ENCODE results near the gene RPS15. TPM values are rescaled to one million over a fixed set of nuclear protein-coding genes. Genes with fewer than 3 reads are reported as not detected.
A peak's percentile ranks its signal among the peaks of the same experiment; 100 is the strongest.

RPS15 gene
- total RNA-seq, result 1,000 to 10,000 TPM in 1 of 2 donors, 100 to 1,000 TPM in 1; 574 to 1,157 TPM
- 1,000 to 10,000 TPM; 2,710 to 2,993 TPM for polyA plus RNA-seq
- long read RNA-seq, donor 1, transcript RPS15-201 (4 exons, 534 nt), result minor isoform, 27 of 849 reads
- long read RNA-seq, donor 1, transcript RPS15-209 (4 exons, 510 nt), result major isoform, 667 of 849 reads
- long read RNA-seq, donor 1, transcript RPS15-210 (3 exons, 873 nt), result minor isoform, 54 of 849 reads
- long read RNA-seq, donor 1, transcript RPS15-203 (3 exons, 570 nt), result minor isoform, 31 of 849 reads
- long read RNA-seq, donor 1, partial matches to known transcripts, result 35 of 849 reads
- long read RNA-seq, donor 1, other reads (novel, unspliced or antisense), result 30 of 849 reads
- long read RNA-seq, donor 2, transcript RPS15-210 (3 exons, 873 nt), result minor isoform, 26 of 415 reads
- long read RNA-seq, donor 2, transcript RPS15-203 (3 exons, 570 nt), result minor isoform, 18 of 415 reads
- long read RNA-seq, donor 2, transcript RPS15-209 (4 exons, 510 nt), result major isoform, 349 of 415 reads
- long read RNA-seq, donor 2, transcript RPS15-201 (4 exons, 534 nt), result minor isoform, 6 of 415 reads
- long read RNA-seq, donor 2, partial matches to known transcripts, result 7 of 415 reads
- long read RNA-seq, donor 2, other reads (novel, unspliced or antisense), result 5 of 415 reads
- long read RNA-seq, donor 3, transcript RPS15-201 (4 exons, 534 nt), result minor isoform, 25 of 564 reads
- long read RNA-seq, donor 3, transcript RPS15-209 (4 exons, 510 nt), result major isoform, 442 of 564 reads
- long read RNA-seq, donor 3, transcript RPS15-210 (3 exons, 873 nt), result minor isoform, 34 of 564 reads
- long read RNA-seq, donor 3, transcript RPS15-202 (4 exons, 467 nt), result minor isoform, 7 of 564 reads
- long read RNA-seq, donor 3, partial matches to known transcripts, result 12 of 564 reads
- long read RNA-seq, donor 3, other reads (novel, unspliced or antisense), result 39 of 564 reads
- long read RNA-seq, donor 4, transcript RPS15-203 (3 exons, 570 nt), result minor isoform, 16 of 523 reads
- long read RNA-seq, donor 4, transcript RPS15-210 (3 exons, 873 nt), result minor isoform, 40 of 523 reads
- long read RNA-seq, donor 4, transcript RPS15-201 (4 exons, 534 nt), result minor isoform, 18 of 523 reads
- long read RNA-seq, donor 4, transcript RPS15-209 (4 exons, 510 nt), result major isoform, 388 of 523 reads
- long read RNA-seq, donor 4, partial matches to known transcripts, result 31 of 523 reads
- long read RNA-seq, donor 4, other reads (novel, unspliced or antisense), result 27 of 523 reads
- long read RNA-seq, donor 5, transcript RPS15-209 (4 exons, 510 nt), result major isoform, 877 of 1,154 reads
- long read RNA-seq, donor 5, transcript RPS15-201 (4 exons, 534 nt), result minor isoform, 39 of 1,154 reads
- long read RNA-seq, donor 5, transcript RPS15-203 (3 exons, 570 nt), result minor isoform, 39 of 1,154 reads
- long read RNA-seq, donor 5, transcript RPS15-210 (3 exons, 873 nt), result minor isoform, 74 of 1,154 reads
- long read RNA-seq, donor 5, partial matches to known transcripts, result 43 of 1,154 reads
- long read RNA-seq, donor 5, other reads (novel, unspliced or antisense), result 72 of 1,154 reads

DNA sequence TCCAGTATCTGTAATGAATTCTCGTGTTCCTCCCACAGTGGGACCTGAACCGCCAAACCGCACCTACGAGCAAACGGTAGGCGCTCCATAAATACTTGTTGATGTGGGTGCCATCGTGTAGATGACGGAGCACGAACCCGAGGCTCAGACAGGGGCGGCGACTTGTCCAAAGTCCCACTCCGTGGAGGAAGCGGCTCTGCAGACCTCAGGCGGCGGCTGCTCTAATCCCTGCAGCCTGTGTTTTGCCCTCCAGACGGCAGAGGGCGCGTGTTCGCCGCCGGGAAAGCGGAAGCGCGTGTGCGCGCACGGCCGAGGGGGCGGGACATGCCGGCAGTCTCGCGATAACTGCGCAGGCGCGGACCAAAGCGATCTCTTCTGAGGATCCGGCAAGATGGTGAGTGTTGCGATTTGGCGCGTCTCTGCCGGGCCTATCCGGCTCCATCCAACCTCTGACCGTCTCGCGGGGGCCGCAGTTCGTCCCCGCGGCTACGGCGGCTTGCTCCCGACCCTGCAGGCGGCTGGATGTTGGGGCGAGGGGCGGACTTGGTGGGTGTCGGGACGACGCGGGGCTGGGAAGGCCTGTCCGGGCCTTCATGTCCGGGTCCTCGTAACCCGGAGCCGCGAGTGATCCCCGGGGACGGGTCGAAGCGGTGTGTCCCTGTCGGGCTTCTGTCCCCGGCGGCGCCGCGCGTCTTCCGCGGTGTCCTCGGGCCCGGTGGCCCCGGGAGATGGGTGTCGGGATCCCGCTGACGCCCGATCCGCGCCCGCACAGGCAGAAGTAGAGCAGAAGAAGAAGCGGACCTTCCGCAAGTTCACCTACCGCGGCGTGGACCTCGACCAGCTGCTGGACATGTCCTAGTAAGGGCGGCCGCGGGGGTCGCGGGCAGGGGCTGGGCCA lies at the start of gene RPS15:
Gene RPS15, plus strand, starts transcription at position 362 of the 898 bp plus-strand sequence. Its CDS starts 30 bp downstream, at position 392.
- 1 to 2% methylated on average over 91 to 100 of the region's 100 CpGs for WGBS, 2 donors
- peak; percentile 96 to 98 (median 97) for DNase-seq
- Histone ChIP-seq H3K36me3 (ENCODE audit: control insufficient read depth in 4 of 4, insufficient read depth in 4 of 4, low read length in 4 of 4) (peaks cover 19 to 54% (median 33%) of the 10 kb centered on the region in 4 donors), H3K9ac (ENCODE audit: insufficient read depth in 1 of 2, low read length in 2 of 2) (peak within 1 kb of the TSS; percentile 77 to 95), H3K4me3 (peak within 1 kb of the TSS; percentile 98), H3K27ac (ENCODE audit: low read depth in 1 of 2, low read length in 1 of 2) (peak within 1 kb of the TSS; percentile 73 to 96), H3K27me3 (ENCODE audit: control insufficient read depth in 3 of 3, insufficient read depth in 3 of 3, low read length in 2 of 3) (no peaks in the 10 kb centered on the region), H3K4me1 (ENCODE audit: control insufficient read depth in 5 of 5, insufficient read depth in 5 of 5, low read length in 5 of 5) (peaks cover 0 to 17% (median 3%) of the 10 kb centered on the region in 5 donors), H3K9me3 (ENCODE audit: control insufficient read depth in 4 of 4, insufficient read depth in 3 of 4, low read length in 3 of 4) (no peaks in the 10 kb centered on the region)
- TF ChIP-seq, protein P1, sequence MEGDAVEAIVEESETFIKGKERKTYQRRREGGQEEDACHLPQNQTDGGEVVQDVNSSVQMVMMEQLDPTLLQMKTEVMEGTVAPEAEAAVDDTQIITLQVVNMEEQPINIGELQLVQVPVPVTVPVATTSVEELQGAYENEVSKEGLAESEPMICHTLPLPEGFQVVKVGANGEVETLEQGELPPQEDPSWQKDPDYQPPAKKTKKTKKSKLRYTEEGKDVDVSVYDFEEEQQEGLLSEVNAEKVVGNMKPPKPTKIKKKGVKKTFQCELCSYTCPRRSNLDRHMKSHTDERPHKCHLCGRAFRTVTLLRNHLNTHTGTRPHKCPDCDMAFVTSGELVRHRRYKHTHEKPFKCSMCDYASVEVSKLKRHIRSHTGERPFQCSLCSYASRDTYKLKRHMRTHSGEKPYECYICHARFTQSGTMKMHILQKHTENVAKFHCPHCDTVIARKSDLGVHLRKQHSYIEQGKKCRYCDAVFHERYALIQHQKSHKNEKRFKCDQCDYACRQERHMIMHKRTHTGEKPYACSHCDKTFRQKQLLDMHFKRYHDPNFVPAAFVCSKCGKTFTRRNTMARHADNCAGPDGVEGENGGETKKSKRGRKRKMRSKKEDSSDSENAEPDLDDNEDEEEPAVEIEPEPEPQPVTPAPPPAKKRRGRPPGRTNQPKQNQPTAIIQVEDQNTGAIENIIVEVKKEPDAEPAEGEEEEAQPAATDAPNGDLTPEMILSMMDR (IDR thresholded peaks at IDR 0.05; ENCODE audit: control extremely low read depth, extremely low read depth), result peak; percentile 88
- ATAC-seq (ENCODE audit: insufficient read depth, low FRiP score), result peak; percentile 93

DNA sequence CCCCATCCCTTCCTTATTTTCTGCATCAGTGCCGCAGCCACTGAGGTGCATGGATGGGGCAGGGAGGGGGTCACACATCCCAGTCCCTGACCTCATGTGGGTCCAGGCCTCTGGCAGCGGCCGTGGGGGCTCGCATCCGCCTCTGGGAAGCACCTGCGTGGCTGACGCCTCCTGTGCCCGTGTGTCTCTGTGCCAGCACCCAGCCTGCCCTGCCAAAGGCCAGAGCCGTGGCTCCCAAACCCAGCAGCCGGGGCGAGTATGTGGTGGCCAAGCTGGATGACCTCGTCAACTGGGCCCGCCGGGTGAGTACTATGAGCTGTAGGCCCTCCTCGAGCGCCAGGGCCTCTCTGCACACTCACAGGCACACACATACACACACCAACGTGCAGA lies 49.6 kb upstream of the RPS15 start:
- peaks cover 0 to 11% (median 0%) of the 10 kb centered on the region in 5 donors for H3K4me1 ChIP-seq (ENCODE audit: control insufficient read depth in 5 of 5, insufficient read depth in 5 of 5, low read length in 5 of 5)
- H3K27ac ChIP-seq (ENCODE audit: low read depth in 1 of 2, low read length in 1 of 2), result no peak overlapping the region
- WGBS, 2 donors, result 94 to 96% methylated on average over 17 of the region's 17 CpGs
- peaks cover 0 to 4% (median 0%) of the 10 kb centered on the region in 4 donors for H3K9me3 ChIP-seq (ENCODE audit: control insufficient read depth in 4 of 4, insufficient read depth in 3 of 4, low read length in 3 of 4)
- H3K9ac ChIP-seq (ENCODE audit: insufficient read depth in 1 of 2, low read length in 2 of 2), result no peak overlapping the region
- no peak for DNase-seq
- no peak for ATAC-seq (ENCODE audit: insufficient read depth, low FRiP score)
- TF ChIP-seq, protein P1 (IDR thresholded peaks at IDR 0.05; ENCODE audit: control extremely low read depth, extremely low read depth), result no peak
- H3K36me3 ChIP-seq (ENCODE audit: control insufficient read depth in 4 of 4, insufficient read depth in 4 of 4, low read length in 4 of 4), result peaks cover 0 to 47% (median 15%) of the 10 kb centered on the region in 4 donors
- no peaks in the 10 kb centered on the region for H3K27me3 ChIP-seq (ENCODE audit: control insufficient read depth in 3 of 3, insufficient read depth in 3 of 3, low read length in 2 of 3)
- no peak overlapping the region for H3K4me3 ChIP-seq

All from lung (tissue), 16 donors.